ENCODE results near the gene PADI2.

The PADI2 gene

DNA sequence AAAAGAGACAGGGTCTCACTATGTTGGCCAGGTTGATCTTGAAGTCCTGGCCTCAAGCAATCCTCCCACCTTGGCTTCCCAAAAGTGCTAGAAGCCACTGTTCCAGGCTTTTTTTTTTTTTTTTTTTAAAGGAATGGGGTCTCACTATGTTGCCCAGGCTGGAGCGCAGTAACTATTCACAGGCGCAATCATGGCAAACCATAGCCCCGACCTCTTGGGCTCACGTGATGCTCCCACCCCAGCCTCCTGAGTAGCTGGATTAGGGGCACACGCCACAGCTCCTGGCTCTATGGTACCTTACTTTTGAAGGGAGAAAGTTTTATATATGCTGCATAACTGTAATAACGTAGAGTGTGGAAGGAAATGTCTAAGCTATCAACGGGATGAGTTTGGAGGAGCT, 101.8 kb downstream of the PADI2 start:
- no peak for DNase-seq
